Epithelial cell of prostate (primary cell): Measurements from ENCODE around the gene SSTR5.

Experiments used
- DNase-seq: peaks from one replicate; pipeline ENCODE4 v3.0.0-alpha.2; 2011; ENCODE audit warnings: low read depth, low spot score
- H3K27ac ChIP-seq: fragments of 450-650 bp; 2 replicates; pipeline ENCODE4 v1.5.1; 2017; ENCODE audit warnings: mild to moderate bottlenecking

SSTR5 gene

GRCh38 chr16:1038932-1039331, 33.6 kb upstream of the SSTR5 start:
- no peak overlapping the region for H3K27ac ChIP-seq
- no peak for DNase-seq

DNA sequence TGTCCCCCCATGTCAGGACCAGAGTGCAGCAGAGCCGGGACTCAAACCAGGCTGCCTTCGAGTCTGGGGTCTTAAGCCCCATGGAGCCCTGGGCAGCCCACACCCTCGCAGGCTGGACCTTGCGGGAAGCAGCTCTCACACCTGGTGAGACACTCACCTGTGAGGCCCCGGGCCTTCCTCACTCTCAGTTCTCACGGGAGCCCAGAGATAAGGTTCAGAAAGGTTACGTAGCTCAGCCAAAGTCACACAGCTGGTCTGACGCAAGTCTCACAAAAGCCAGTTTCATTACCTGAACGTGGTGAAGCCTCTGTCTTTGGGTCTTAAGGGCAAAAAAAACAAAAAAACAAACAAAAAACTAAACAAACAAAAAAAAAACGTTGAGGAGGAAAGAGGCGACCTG, 32.8 kb upstream of the SSTR5 start:
- no peak overlapping the region for H3K27ac ChIP-seq
- no peak for DNase-seq

DNA sequence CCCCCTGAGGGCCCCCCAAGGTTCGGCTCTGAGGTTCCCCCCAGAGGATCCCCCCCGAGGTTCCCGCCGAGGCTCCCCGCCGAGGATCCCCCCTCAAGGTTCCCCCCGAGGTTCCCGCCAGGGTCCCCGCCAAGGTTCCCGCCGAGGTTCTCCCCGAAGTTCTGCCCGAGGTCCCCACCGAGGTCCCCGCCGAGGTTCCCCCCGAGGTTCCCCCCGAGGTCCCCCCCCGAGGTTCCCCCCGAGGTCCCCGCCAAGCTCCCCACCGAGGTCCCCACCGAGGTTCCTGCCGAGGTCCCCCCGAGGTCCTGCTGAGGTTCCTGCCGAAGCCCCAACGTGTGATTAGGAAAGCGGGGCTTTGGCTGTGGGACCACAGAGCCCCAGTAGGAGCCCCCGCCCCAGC, 32.2 kb upstream of the SSTR5 start:
- DNase-seq: no peak
- H3K27ac ChIP-seq: no peak overlapping the region

- no peak for DNase-seq
- H3K27ac ChIP-seq: no peak overlapping the region
Observed at GRCh38 chr16:1042049-1042744, 30.4 kb upstream of the SSTR5 start.

GRCh38 chr16:1042866-1043265, 29.7 kb upstream of the SSTR5 start:
- no peak overlapping the region for H3K27ac ChIP-seq
- DNase-seq: no peak

DNA sequence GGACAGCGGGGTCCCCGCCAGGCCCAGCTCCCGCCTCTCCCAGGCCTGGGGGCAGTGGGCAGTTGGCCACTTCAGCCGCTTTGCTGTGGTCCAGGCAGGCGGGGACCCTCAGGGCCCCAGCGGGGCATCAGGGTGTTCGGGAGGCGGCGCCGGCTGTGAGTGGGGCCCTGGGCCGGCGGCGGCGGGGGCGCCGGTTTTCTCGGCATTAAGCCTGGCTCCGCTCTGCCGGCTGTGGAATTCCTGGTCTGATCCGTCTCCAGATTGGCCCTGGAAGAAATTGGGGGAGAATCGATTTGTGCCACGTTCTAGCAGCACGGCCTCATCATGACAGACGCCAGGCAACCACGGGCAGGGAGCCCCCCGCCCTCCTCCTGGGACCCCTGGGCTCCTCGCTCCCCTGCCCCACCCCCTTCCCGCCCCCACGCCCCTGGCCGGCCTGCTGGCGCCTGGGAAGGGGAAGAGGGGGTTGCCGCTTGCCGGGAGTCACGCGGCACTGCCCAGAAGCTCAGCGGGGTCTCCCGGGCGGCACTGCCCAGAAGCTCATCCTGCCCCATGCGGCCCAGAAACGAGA, 28.6 kb upstream of the SSTR5 start:
- no peak overlapping the region for H3K27ac ChIP-seq
- DNase-seq: no peak

- no peak for DNase-seq
- no peak overlapping the region for H3K27ac ChIP-seq
Observed at GRCh38 chr16:1044460-1045309, 27.9 kb upstream of the SSTR5 start.

DNA sequence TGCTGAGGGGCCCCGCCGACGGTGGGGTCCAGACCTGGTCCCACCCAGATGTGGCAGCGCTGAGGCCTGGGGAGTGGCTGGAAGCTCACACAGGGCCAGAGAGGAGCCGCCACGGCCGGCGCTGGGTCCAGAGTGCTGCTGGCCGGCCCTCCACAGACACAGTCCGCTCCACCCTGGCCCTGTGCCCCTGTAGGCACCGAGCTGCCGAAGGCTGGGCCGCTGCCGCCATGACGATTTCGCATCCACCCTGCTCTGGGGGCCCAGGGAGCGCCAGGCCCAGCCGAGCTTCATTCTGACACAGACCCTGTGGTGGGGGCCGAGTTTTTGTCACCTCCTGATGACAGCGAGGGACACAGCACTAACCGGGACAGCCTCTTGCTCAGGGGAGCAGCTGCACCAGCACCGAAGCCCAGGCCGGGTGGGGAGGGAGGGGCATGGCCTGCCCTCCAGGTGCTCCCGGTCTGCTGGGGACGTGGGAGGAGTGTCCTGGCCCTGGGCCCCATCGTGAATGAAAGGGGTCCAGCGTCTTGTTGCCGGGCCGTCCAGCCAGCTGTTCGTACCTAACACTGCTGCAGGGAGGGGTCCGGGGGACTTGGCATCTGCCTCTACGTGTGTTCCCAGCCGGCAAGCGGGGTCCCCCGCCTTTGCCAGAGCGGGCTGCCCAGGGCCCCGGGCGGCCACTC, 27.1 kb upstream of the SSTR5 start:
- no peak overlapping the region for H3K27ac ChIP-seq
- no peak for DNase-seq

- H3K27ac ChIP-seq: no peak overlapping the region
- no peak for DNase-seq
Observed at GRCh38 chr16:1045993-1046911, 26.3 kb upstream of the SSTR5 start.

DNA sequence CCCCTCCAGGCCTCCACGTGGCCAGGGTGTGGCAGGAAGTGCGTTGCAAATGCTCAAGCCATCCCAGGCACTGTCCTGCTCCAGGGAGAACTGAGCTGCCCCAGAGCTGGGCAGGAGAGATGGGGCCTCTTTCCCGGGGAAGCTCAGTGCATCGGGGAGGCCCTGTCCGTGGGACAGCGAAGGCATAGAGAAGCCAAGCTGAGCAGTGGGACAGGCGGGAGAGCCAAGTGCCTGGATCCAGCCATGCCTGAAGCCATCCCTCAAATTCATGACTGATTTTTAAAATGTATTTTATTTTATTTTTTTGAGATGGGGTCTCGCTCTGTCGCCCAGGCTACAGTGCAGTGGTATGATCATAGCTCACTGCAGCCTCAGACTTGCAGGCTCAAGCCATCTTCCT, 25.4 kb upstream of the SSTR5 start:
- H3K27ac ChIP-seq: no peak overlapping the region
- no peak for DNase-seq

DNA sequence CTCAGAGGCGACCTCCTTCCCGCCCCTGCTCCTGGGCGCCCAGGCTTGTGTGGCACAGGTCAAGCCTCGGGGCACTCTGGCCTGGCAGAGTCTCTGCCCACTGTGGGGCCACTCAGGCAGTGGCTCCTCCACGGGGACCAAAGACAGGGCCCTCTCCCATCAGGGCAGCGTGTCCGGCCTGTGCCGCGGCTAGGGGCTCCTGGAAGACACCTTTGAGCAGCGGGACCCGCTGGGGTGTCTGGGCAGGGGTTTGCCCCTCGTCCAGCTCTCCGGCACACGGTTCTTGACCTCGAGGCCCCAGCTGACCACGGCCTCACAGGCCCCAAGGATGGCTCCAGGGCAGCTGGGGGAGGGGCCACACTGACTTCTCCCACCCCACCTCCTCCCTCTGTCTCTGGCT, 24.7 kb upstream of the SSTR5 start:
- H3K27ac ChIP-seq: no peak overlapping the region
- DNase-seq: no peak

DNA sequence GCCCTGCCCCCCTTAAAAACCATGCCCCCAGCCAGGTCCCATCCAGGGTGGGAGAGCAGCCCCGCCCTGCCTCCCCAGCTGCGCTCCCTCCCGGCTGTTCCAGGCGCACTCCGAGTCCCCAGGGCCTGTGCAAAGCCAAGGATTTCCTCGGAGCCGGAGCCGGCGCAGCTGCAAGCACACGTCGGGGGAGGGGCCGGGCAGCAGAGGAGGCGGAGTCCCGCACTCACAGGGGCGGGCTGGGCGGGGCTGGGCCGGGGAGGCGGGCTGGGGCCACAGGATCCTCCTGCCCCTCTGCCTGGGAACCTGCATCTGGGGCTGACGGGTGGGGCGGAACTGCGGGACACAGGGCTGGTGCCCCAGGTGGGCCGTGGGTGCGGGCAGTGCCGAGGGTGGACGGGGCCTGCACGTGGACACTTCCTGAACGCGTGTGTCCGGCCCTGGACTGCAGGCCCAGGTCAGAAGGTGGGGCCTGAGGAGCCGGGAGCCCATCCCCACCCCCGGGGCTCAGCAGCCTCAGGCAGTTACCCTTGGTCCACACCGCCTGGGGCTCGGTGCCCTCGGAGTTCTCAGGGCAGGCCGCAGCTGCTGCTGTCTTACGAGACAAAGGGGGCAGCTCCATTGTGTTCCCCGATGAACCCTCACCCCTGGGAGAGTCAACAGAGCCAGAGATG, 24.0 kb upstream of the SSTR5 start:
- DNase-seq: no peak

GRCh38 chr16:1049113-1049975, 23.2 kb upstream of the SSTR5 start:
- H3K27ac ChIP-seq: no peak overlapping the region
- DNase-seq: no peak

More for the DNA sequence above, 24.0 kb upstream of the SSTR5 start:
- H3K27ac ChIP-seq: no peak overlapping the region

DNA sequence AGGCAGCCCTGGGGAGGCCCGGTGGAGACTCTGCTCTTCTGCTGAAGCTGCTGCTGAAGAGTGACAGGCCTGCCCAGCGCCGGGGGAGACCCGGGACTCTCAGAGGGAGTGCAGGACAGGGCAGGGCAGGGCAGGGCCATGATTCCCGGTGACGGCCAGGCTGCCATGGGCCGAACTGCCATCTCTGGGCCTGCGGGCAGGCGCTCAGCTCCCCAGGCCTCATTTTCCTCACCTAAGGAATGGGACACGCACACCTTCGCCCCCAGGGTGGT, 22.6 kb upstream of the SSTR5 start:
- no peak overlapping the region for H3K27ac ChIP-seq
- no peak for DNase-seq

DNA sequence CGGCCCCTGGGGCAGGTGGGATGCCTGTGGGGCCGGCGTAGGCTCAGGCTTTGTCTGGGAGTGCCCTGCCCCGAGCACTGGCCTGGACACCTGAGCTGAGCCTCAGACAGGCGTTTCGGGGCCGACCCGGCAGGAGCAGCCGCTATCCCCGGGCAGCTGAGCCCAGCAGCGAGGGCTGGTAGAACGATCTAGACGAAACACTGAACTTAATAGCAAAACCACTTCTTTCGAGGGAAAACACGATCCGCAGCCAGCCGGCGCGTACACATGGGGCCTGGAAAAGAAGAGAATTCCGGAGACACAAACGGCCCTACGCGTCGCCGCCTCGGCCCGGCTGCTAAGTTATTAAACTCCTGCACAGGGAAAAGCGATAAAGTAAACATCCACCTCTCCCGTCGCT, 22.0 kb upstream of the SSTR5 start:
- no peak overlapping the region for H3K27ac ChIP-seq
- no peak for DNase-seq

- no peak for DNase-seq
- H3K27ac ChIP-seq: no peak overlapping the region
Observed at GRCh38 chr16:1050921-1051320, 21.6 kb upstream of the SSTR5 start.

DNA sequence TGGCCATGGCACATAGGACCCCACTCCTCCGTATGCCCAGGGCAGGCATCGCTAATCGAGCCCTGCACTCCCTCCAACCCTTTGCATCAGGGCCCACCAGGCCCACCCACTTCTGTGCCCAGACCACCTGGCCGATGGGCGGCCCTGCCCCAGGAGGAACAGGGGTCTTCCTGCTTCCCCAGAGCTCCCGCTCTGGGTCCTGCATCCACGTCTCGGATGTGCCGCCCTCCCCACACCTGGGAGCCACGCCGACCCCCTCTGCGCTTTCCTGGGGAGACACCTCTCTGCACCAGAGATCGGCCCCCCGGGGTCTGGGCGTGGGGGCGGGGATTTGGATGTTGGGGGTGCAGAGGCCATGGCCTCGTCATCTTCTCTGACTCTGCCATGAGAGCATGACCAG, 21.1 kb upstream of the SSTR5 start:
- DNase-seq: no peak
- no peak overlapping the region for H3K27ac ChIP-seq

DNA sequence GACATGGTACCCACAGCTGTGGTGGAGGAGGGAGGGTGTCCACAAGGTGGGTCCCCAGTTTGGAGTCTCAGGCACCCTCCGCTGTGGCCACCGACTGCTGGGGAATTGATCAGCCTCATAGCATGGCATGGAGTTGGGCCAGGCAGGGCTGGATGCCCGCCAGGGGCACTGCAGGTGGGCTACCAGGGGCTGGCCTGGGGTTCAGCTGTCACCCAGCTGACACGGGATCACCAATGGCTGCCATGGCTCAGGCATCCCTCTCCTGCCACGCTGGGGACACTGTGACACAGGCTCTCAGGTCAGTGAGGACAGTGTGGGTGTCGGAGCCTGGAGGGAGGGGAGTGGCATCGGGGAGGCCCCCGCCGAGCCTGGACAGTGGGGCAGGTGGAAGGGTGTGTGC, 19.8 kb upstream of the SSTR5 start:
- no peak for DNase-seq
- no peak overlapping the region for H3K27ac ChIP-seq

DNA sequence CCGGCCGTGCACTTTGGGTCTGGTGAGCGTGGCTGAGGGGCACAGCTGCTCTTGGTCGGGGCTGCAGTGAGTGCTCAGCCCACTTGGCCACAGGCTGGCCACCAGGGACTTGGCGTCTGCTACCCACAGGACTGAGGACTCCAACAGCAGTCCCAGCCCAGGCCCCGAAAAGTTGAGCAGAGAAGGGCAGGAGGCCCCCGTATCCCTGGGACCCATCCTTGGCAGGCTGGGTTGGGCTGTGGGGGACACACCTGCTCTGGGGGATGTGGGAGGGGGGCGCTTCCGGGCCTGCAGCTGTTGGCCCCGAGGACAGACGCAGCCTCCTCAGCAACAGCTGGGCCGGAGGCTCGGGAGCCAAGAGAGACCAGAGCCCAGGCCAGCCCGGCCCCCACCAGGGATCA, 19.4 kb upstream of the SSTR5 start:
- no peak overlapping the region for H3K27ac ChIP-seq
- DNase-seq: no peak
